HG02623 (cell line): ENCODE results near the gene ALOX12.
"Not testable (repeated sequence)": the region's sequence is repeated elsewhere in the genome, so short reads cannot be mapped to it uniquely, and the experiment has no call there.

Experiments used
- ATAC-seq: cut with Tn5 transposase; IDR thresholded peaks from one replicate; pipeline ENCODE4 v1.9.1; 2021; ENCODE audit warnings: moderate library complexity; ENCODE audit not compliant: unreplicated experiment

The ALOX12 gene

DNA sequence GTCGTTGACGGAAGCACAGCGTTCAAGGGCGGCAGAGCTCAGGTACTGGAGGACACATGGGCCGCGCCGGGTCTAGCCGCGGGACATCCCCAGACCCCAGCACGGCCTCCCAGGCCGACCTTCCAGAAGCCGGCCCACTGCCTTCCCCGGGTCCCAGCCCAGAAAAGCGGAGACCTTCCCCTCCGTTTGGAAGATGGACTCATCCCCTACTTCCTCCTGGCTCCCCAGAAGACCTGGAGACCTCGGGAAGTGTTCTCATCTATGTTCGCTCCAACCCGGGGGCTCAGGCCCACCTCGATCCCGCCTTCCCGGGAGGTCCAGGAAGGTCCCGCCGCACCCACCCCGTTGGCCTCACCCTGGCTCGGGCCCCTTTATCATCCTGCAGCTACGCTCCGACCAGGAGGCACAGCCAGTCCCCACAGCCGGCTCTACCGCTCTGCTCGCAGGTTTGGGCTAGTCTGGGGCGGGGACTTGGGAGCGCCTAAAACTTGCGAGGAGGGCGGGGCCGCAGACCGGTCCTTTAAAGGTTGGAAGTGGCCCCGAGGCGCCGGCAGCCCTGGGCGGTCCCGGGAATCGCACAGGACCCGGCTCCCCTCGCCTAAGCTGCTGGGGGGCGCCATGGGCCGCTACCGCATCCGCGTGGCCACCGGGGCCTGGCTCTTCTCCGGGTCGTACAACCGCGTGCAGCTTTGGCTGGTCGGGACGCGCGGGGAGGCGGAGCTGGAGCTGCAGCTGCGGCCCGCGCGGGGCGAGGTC, at the start of gene ALOX12:
ALOX12 (plus strand) TSS at position 550 of the 756 bp plus-strand sequence; CDS start at position 619, 69 bp downstream.
- no peak for ATAC-seq

DNA sequence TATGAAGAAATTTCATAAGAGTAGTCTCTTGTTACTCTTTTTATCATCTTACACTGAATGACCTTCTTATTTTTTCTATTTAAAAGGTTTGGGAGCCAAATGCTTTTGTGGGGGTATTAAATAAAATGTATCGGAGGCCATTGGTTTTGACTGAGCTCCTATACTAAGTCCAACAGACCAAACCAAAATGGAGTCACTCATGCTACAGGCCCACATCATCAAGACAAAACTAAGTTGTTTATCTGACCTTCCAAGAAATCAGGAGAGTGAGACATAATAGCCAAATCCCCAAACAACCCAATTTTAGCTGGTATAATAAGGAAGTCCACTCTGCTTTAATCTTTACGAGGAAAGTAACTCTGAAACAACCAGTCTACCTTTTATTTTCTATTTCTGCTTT, 48.1 kb upstream of the ALOX12 start:
- ATAC-seq = no peak

GRCh38 chr17:6948562-6948961, 47.3 kb upstream of the ALOX12 start:
- no peak for ATAC-seq

- ATAC-seq = no peak
Observed at GRCh38 chr17:6948976-6949375, 46.9 kb upstream of the ALOX12 start.

GRCh38 chr17:6950938-6951337, 44.9 kb upstream of the ALOX12 start:
- ATAC-seq = not testable (repeated sequence)

DNA sequence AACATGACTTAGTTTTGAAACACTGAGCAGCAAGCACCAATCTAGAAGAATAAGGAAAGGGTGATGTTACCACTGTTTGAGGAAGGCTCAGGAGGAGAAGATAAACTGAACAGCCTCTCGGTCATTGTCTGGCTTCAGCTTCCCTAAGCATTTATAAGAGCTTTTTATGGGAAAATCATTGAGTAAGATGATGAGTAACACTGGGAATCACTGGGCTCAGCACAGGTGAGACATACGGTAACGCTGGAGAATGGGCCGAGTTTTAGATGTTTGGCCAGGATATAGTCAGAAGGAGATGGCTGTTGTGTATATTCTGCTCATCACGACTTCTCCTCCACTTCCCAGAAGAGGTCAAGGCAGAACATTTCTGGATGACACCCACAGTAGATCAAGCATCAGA, 42.2 kb upstream of the ALOX12 start:
- no peak for ATAC-seq

DNA sequence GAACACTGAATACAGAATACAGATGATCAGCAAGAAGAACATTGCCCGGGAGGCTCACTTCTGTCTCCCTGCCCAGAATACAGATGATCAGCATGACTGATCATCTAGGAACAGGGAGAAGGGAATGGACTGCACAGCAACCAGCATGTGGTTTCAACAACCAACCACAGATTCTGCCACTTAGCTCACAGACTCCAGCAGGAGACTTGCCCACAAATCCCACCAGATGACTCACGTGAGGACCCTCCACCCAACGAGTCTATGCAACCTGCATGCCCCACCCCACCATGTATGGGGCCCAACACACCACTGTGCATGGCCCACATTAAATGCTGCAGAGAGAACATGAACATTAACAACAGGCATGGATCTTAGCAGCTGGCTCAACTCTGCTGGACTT, 36.1 kb upstream of the ALOX12 start:
- no peak for ATAC-seq

GRCh38 chr17:6969323-6969726, 26.5 kb upstream of the ALOX12 start:
- no peak for ATAC-seq

GRCh38 chr17:6970992-6971391, 24.9 kb upstream of the ALOX12 start:
- ATAC-seq = no peak

- not testable (repeated sequence) for ATAC-seq
Observed at GRCh38 chr17:6979440-6979839, 16.4 kb upstream of the ALOX12 start.

GRCh38 chr17:6981426-6981825, 14.4 kb upstream of the ALOX12 start:
- no peak for ATAC-seq

GRCh38 chr17:6985266-6985665, 10.6 kb upstream of the ALOX12 start:
- no peak for ATAC-seq

- no peak for ATAC-seq
Observed at GRCh38 chr17:6986676-6987075, 9.2 kb upstream of the ALOX12 start.

DNA sequence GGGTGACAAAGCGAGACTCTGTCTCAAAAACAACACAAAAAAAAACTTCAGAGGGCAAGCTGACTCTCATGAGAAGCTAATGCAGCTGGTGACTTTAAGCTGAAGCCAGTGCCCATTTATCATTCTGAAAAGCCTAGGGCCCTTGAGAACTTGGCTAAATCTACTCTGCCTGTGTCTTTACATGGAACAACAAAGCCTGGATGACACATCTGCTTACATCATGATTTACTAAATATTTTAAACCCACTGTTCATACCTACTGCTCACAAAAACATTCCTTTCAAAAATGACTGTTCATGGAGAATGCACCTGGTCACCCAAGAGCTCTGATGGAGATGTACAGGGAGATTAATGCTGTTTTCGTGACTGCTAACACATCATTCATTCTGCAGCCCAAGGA, 6.1 kb upstream of the ALOX12 start:
- ATAC-seq = no peak

- not testable (repeated sequence) for ATAC-seq
Observed at GRCh38 chr17:6993613-6994056, 2.2 kb upstream of the ALOX12 start.

DNA sequence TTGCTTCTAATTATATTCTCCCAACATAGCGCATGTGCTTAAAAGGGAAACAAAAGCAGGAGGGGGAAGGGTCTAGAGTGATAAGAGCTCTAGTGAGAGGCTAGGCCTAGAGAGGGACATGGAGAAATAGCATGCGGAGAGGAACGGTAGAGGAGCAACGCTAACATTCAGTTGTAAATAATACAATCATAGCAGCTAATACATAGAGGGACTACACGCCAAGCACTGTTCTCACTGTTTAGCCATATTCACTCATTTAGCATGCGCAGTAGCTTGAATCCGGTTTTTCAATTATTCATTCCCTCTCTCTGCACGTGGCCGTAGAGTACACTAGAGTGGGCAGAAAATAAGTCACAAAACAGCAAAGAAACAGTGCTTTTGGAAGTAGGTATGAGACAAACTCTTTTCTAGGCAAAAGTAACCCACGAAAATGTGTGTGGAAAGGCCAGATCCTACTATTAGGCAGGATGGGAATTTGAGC, 1.7 kb upstream of the ALOX12 start:
- ATAC-seq = no peak

DNA sequence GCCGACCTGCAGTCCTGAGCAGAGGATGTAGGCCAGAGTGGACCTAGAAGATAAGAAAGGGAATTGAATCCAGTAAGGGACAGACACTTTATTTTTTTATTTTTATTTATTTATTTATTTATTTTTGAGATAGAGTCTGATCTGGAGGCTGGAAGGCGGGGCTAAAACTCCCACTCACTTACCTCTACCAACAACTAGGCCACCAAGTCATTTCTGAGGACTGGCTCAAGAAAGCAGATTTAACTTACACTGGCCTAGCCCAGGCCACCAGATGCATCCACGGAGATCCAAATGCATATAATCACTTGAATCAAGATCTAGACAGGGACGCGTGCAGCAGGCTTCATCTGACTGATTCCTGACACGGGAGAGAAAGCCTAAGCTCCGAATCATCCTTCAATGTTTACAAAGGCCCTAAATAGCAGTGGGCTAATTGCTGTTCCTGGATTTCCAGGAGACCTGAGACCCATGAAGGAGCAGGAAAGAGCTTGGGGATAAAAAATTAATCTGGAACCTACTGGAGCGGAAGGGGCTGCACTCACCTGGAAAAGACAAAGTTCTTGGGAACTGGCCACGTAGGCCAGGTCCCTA, 1.1 kb upstream of the ALOX12 start:
- ATAC-seq = no peak

- ATAC-seq = no peak
Observed at GRCh38 chr17:6996256-6997011, 585 bp downstream of the ALOX12 start.

DNA sequence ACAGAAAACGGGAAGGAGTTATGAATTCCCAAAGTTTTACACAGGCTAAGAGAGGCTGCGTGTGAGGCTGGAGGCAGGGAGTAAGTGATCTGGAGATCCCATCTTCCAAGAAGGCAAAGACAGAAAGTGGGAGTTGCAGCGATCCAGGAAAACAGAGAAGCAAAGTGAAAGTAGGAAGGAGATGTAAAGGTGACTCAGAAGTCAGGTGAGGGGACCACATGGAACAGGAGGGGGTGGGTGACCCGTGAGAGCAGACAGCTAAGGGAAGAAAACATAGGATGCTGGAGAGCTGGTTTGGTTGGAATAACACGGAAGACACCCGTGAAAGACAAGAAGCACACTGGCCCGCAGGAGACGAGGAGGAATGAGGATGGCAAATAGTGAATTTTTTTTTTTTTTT, 1.3 kb downstream of the ALOX12 start:
- no peak for ATAC-seq

- no peak for ATAC-seq
Observed at GRCh38 chr17:6998855-6999508, 3.1 kb downstream of the ALOX12 start.

GRCh38 chr17:7001318-7001961, 5.6 kb downstream of the ALOX12 start:
- no peak for ATAC-seq
